ENCODE results near the gene CALR. TPM values are rescaled to one million over a fixed set of nuclear protein-coding genes. Genes with fewer than 3 reads are reported as not detected.

CALR gene
- total and polyA plus RNA-seq, 9 of the 15 experiments (the other 6 are each of a cell fraction or from before 2014, with no cell fraction given), result 126 to 811 (median 642) TPM

DNA sequence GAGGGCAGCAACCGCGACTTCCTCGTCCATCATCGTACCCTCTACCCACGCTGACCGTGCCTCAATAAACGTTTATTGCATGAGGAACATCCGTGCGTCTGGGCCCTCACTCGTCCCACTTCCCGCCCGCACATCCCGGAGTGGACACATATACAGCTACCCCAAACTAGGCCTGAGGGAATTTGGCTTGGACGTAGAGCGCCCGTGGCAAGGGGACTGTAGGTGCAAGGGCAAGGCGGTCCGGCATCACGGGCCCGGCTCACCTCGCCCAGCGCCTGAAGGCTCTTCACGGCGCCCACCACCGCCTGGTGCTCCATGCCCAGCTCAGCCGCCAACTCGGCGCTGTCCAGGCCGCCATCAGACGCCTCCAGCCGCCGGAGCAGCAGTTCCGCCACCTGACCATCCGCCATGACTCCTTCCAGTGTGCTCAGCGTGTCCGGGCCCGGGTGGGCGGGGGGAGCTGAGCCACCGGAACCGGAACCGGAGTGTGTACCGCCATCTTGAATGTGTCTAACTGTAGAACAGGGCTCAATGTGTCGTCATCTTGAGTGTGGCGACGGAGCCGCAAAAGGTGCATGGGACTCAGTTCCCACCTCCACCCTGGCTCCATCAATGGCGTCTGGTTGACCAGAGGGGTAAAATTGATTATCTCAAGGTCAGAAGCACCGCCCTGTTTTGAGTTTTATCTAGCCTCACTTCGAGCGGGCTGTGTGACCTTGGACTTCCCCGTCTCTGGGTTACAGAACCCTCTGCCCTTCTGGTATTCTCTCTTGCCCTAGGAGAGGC, 4.9 kb upstream of the CALR start, which contains the start of gene FARSA (continued):
- TF ChIP-seq, protein P1, sequence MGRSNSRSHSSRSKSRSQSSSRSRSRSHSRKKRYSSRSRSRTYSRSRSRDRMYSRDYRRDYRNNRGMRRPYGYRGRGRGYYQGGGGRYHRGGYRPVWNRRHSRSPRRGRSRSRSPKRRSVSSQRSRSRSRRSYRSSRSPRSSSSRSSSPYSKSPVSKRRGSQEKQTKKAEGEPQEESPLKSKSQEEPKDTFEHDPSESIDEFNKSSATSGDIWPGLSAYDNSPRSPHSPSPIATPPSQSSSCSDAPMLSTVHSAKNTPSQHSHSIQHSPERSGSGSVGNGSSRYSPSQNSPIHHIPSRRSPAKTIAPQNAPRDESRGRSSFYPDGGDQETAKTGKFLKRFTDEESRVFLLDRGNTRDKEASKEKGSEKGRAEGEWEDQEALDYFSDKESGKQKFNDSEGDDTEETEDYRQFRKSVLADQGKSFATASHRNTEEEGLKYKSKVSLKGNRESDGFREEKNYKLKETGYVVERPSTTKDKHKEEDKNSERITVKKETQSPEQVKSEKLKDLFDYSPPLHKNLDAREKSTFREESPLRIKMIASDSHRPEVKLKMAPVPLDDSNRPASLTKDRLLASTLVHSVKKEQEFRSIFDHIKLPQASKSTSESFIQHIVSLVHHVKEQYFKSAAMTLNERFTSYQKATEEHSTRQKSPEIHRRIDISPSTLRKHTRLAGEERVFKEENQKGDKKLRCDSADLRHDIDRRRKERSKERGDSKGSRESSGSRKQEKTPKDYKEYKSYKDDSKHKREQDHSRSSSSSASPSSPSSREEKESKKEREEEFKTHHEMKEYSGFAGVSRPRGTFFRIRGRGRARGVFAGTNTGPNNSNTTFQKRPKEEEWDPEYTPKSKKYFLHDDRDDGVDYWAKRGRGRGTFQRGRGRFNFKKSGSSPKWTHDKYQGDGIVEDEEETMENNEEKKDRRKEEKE (IDR thresholded peaks at IDR 0.05; ENCODE audit: borderline replicate concordance in 1 of 2, control insufficient read depth in 1 of 2, low read depth in 2 of 2, low read length in 1 of 2), result no peak
- TF ChIP-seq CBX5 (IDR thresholded peaks at IDR 0.05; ENCODE audit: borderline replicate concordance, low read depth) (peak; percentile 69), ZNF12 (CRISPR knock-in tag; IDR thresholded peaks at IDR 0.05) (no peak), CREB1 (IDR thresholded peaks at IDR 0.05) (0 out of 2 replicates have a peak, but pooled peaks have one; percentile 10), CREB1 (CRISPR knock-in tag; IDR thresholded peaks at IDR 0.05) (peak; percentile 62), GTF2E2 (tag; IDR thresholded peaks at IDR 0.05) (peak; percentile 80; the same call in 1 of the 2 replicates), HDAC3 (IDR thresholded peaks at IDR 0.05; ENCODE audit: borderline replicate concordance, partially characterized antibody) (no peak), FOXJ3 (CRISPR knock-in tag; IDR thresholded peaks at IDR 0.05) (no peak), TARDBP (IDR thresholded peaks at IDR 0.05) (no peak)
- TF ChIP-seq, protein P2, sequence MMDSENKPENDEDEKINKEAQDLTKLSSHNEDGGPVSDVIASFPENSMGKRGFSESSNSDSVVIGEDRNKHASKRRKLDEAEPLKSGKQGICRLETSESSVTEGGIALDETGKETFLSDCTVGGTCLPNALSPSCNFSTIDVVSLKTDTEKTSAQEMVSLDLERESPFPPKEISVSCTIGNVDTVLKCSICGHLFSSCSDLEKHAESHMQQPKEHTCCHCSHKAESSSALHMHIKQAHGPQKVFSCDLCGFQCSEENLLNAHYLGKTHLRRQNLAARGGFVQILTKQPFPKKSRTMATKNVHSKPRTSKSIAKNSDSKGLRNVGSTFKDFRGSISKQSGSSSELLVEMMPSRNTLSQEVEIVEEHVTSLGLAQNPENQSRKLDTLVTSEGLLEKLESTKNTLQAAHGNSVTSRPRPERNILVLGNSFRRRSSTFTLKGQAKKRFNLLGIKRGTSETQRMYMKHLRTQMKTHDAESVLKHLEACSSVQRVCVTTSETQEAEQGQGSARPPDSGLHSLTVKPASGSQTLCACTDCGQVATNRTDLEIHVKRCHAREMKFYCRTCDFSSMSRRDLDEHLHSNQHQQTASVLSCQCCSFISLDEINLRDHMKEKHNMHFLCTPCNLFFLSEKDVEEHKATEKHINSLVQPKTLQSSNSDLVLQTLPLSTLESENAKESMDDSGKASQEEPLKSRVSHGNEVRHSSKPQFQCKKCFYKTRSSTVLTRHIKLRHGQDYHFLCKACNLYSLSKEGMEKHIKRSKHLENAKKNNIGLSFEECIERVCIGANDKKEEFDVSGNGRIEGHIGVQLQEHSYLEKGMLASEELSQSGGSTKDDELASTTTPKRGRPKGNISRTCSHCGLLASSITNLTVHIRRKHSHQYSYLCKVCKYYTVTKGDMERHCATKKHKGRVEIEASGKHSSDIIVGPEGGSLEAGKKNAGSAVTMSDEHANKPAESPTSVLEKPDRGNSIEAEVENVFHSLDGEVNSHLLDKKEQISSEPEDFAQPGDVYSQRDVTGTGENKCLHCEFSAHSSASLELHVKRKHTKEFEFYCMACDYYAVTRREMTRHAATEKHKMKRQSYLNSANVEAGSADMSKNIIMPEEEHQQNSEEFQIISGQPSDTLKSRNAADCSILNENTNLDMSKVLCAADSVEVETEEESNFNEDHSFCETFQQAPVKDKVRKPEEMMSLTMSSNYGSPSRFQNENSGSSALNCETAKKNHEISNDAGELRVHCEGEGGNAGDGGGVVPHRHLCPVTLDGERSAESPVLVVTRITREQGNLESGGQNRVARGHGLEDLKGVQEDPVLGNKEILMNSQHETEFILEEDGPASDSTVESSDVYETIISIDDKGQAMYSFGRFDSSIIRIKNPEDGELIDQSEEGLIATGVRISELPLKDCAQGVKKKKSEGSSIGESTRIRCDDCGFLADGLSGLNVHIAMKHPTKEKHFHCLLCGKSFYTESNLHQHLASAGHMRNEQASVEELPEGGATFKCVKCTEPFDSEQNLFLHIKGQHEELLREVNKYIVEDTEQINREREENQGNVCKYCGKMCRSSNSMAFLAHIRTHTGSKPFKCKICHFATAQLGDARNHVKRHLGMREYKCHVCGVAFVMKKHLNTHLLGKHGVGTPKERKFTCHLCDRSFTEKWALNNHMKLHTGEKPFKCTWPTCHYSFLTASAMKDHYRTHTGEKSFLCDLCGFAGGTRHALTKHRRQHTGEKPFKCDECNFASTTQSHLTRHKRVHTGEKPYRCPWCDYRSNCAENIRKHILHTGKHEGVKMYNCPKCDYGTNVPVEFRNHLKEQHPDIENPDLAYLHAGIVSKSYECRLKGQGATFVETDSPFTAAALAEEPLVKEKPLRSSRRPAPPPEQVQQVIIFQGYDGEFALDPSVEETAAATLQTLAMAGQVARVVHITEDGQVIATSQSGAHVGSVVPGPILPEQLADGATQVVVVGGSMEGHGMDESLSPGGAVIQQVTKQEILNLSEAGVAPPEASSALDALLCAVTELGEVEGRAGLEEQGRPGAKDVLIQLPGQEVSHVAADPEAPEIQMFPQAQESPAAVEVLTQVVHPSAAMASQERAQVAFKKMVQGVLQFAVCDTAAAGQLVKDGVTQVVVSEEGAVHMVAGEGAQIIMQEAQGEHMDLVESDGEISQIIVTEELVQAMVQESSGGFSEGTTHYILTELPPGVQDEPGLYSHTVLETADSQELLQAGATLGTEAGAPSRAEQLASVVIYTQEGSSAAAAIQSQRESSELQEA (IDR thresholded peaks at IDR 0.05; ENCODE audit: low read depth), result no peak
- TF ChIP-seq, protein P3, sequence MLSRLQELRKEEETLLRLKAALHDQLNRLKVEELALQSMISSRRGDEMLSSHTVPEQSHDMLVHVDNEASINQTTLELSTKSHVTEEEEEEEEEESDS (CRISPR knock-in tag; IDR thresholded peaks at IDR 0.05), result no peak
- TF ChIP-seq, protein P4, sequence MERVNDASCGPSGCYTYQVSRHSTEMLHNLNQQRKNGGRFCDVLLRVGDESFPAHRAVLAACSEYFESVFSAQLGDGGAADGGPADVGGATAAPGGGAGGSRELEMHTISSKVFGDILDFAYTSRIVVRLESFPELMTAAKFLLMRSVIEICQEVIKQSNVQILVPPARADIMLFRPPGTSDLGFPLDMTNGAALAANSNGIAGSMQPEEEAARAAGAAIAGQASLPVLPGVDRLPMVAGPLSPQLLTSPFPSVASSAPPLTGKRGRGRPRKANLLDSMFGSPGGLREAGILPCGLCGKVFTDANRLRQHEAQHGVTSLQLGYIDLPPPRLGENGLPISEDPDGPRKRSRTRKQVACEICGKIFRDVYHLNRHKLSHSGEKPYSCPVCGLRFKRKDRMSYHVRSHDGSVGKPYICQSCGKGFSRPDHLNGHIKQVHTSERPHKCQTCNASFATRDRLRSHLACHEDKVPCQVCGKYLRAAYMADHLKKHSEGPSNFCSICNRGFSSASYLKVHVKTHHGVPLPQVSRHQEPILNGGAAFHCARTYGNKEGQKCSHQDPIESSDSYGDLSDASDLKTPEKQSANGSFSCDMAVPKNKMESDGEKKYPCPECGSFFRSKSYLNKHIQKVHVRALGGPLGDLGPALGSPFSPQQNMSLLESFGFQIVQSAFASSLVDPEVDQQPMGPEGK (CRISPR knock-in tag; IDR thresholded peaks at IDR 0.05; ENCODE audit: borderline replicate concordance), result no peak
- TF ChIP-seq, protein P5, sequence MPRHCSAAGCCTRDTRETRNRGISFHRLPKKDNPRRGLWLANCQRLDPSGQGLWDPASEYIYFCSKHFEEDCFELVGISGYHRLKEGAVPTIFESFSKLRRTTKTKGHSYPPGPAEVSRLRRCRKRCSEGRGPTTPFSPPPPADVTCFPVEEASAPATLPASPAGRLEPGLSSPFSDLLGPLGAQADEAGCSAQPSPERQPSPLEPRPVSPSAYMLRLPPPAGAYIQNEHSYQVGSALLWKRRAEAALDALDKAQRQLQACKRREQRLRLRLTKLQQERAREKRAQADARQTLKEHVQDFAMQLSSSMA (CRISPR knock-in tag; IDR thresholded peaks at IDR 0.05), result peak; percentile 100
